Upper lobe of right lung (tissue), 1 donor: ENCODE measurements around the gene VAMP4. TPM values are rescaled to one million over a fixed set of nuclear protein-coding genes. Genes with fewer than 3 reads are reported as not detected.

ENCODE experiments used
- ATAC-seq: fragments of 200-7000 bp; cut with Tn5 transposase; one replicate; pipeline ENCODE4 v1.9.1; 2020; ENCODE audit warnings: mild to moderate bottlenecking, moderate library complexity
- DNase-seq: peaks from one replicate; pipeline ENCODE4 v3.0.0-alpha.2; 2020
- H3K27ac ChIP-seq: fragments of 200-600 bp; one replicate; pipeline ENCODE4 v1.8.0; 2022
- H3K27me3 ChIP-seq: fragments of 200-600 bp; one replicate; pipeline ENCODE4 v1.8.0; 2022; ENCODE audit warnings: mild to moderate bottlenecking
- H3K36me3 ChIP-seq: fragments of 200-600 bp; one replicate; pipeline ENCODE4 v1.8.0; 2022
- H3K4me1 ChIP-seq: fragments of 200-600 bp; one replicate; pipeline ENCODE4 v1.8.0; 2022
- H3K4me3 ChIP-seq: fragments of 200-600 bp; one replicate; pipeline ENCODE4 v1.8.0; 2022; ENCODE audit warnings: mild to moderate bottlenecking
- H3K9me3 ChIP-seq: fragments of 200-600 bp; one replicate; pipeline ENCODE4 v1.8.0; 2022
- intact Hi-C: fragments of 100-400 bp; cut with DNase I; formaldehyde crosslinking; loops from one replicate; pipeline ENCODE4 v1.11.0; 2022
- long read RNA-seq: library from polyadenylated mRNA; unstranded; transcript quantifications from one replicate; pipeline ENCODE4 v2.0.0, GENCODE V29; 2021
- total RNA-seq: library from RNA; stranded (reverse); fragmentation: NEBNext Ultra II Directional; extraction: Animal tissue kit (Norgen Biotek cat#: 25700); gene quantifications from one replicate; pipeline ENCODE4 v1.2.1, GENCODE V29; 2021
- TF ChIP-seq, protein P1 (sequence below): fragments of 200-600 bp; IDR thresholded peaks from one replicate; pipeline ENCODE4 v1.8.0; 2022; ENCODE audit warnings: antibody characterized with exemption
- donor health status: DM: no; HTN: yes; CAD: no; lungs with severe emphysema.

The VAMP4 gene, protein sequence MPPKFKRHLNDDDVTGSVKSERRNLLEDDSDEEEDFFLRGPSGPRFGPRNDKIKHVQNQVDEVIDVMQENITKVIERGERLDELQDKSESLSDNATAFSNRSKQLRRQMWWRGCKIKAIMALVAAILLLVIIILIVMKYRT
- 19.2 TPM for total RNA-seq
- long read RNA-seq, full-length matches to known transcripts: 46 of 65 reads
- long read RNA-seq, partial matches to known transcripts: 6 of 65 reads
- long read RNA-seq, other reads (novel, unspliced or antisense): 13 of 65 reads

DNA sequence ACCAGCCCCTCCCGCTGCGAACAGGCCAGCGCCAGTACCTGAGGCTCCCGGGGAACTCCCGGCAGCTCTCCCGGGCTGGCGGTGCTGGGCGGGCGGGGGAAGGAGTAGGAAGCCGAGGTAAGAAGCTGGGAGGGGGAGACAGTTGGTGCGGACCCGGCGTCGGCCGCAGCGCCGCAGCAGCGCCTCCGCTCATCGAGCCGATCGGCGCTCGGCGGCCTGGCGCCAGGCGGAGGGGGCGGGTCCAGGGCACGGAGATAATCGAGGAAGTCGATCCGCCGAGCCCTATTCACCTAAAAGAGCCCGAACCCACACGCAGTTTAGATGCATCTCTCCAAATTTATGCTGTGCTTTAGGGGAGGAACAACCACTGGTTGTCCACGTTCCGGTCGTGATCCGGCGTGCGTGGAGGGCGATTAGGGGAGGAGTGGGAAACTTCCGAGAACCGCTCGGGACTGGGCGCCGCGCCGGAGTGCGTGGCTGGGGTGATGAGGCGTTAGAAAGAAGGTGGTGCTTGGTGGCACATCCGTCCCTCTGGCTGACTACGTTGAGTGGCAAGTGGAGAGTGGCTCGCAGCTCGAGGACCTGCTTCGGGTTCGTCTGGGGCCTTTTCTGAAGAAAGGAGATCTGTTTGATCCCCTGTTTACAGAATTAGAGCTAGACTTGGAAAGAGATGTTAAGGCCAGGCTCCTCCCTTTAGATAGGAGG lies at the start of gene VAMP4:
Gene VAMP4 (minus strand): TSS at position 194 of the 705 bp plus-strand sequence. CDS start 3,651 bp downstream, outside the sequence.
- intact Hi-C loops: no loop called here
- Histone ChIP-seq H3K27me3 (no peaks in the 10 kb centered on the region), H3K27ac (peak within 1 kb of the TSS; percentile 96), H3K4me3 (peak within 1 kb of the TSS; percentile 97), H3K36me3 (peaks cover 14% of the 10 kb centered on the region), H3K4me1 (peaks cover 28% of the 10 kb centered on the region), H3K9me3 (no peaks in the 10 kb centered on the region)
- DNase-seq (peak; percentile 95), ATAC-seq (peak; percentile 97)
- TF ChIP-seq, protein P1, sequence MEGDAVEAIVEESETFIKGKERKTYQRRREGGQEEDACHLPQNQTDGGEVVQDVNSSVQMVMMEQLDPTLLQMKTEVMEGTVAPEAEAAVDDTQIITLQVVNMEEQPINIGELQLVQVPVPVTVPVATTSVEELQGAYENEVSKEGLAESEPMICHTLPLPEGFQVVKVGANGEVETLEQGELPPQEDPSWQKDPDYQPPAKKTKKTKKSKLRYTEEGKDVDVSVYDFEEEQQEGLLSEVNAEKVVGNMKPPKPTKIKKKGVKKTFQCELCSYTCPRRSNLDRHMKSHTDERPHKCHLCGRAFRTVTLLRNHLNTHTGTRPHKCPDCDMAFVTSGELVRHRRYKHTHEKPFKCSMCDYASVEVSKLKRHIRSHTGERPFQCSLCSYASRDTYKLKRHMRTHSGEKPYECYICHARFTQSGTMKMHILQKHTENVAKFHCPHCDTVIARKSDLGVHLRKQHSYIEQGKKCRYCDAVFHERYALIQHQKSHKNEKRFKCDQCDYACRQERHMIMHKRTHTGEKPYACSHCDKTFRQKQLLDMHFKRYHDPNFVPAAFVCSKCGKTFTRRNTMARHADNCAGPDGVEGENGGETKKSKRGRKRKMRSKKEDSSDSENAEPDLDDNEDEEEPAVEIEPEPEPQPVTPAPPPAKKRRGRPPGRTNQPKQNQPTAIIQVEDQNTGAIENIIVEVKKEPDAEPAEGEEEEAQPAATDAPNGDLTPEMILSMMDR: no peak

GRCh38 chr1:171790318-171790717 lies 48.5 kb upstream of the VAMP4 start:
- DNase-seq (no peak), ATAC-seq (no peak)
- Histone ChIP-seq H3K4me1 (no peaks in the 10 kb centered on the region), H3K4me3 (no peak overlapping the region), H3K27ac (no peak overlapping the region), H3K27me3 (no peaks in the 10 kb centered on the region), H3K9me3 (no peaks in the 10 kb centered on the region), H3K36me3 (peaks cover 97% of the 10 kb centered on the region)
- TF ChIP-seq, protein P1: no peak
- intact Hi-C loops: no loop called here

- TF ChIP-seq, protein P1: no peak
- no peaks in the 10 kb centered on the region for H3K27me3 ChIP-seq
- H3K4me3 ChIP-seq: no peak overlapping the region
- no peak for DNase-seq
- H3K9me3 ChIP-seq: no peaks in the 10 kb centered on the region
- no peak for ATAC-seq
- peaks cover 88% of the 10 kb centered on the region for H3K36me3 ChIP-seq
- no peaks in the 10 kb centered on the region for H3K4me1 ChIP-seq
- H3K27ac ChIP-seq: no peak overlapping the region
- intact Hi-C loops: no loop called here
These were observed 46.8 kb upstream of the VAMP4 start for GRCh38 chr1:171788696-171789095.

- H3K27ac ChIP-seq: no peak overlapping the region
- ATAC-seq (no peak), DNase-seq (no peak)
- H3K9me3 ChIP-seq: no peaks in the 10 kb centered on the region
- peaks cover 82% of the 10 kb centered on the region for H3K36me3 ChIP-seq
- peaks cover 3% of the 10 kb centered on the region for H3K4me1 ChIP-seq
- no peaks in the 10 kb centered on the region for H3K27me3 ChIP-seq
- TF ChIP-seq, protein P1: no peak
- intact Hi-C loops: no loop called here
- no peak overlapping the region for H3K4me3 ChIP-seq
These were observed 46.0 kb upstream of the VAMP4 start for GRCh38 chr1:171787686-171788480.

GRCh38 chr1:171786534-171786933 lies 44.7 kb upstream of the VAMP4 start:
- Histone ChIP-seq H3K36me3 (peaks cover 68% of the 10 kb centered on the region), H3K4me3 (no peak overlapping the region), H3K27ac (no peak overlapping the region), H3K4me1 (peaks cover 10% of the 10 kb centered on the region), H3K27me3 (no peaks in the 10 kb centered on the region), H3K9me3 (no peaks in the 10 kb centered on the region)
- DNase-seq (no peak), ATAC-seq (no peak)
- intact Hi-C loops: no loop called here
- TF ChIP-seq, protein P1: no peak
